ENCODE results near the gene LCP2.

LCP2 gene

DNA sequence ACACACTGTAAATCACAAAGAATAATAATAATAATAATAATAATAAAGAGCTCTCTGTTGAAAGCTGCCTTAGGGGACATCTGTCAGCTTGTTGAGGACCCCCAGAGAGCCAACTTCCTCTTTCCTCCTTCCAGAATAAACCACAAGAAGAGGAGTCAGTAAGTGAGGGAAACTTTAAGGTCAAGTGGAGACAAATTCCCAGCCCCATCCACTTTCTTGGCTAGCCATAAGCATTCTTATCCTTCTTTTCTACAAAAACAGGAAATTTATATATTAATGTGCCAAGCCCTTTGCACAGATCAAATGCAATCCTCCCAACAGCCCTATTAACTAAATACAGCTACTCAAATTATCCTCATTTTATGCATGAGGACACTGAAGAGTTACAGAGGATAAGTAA is 74.2 kb downstream of the LCP2 start:
- in situ Hi-C loops (cut with MboI; ENCODE audit: low sequenced_read_pairs), result loop anchor here (25.0 kb wide), 1 partner anchor 389 kb away; no protein-coding TSS in a partner anchor

DNA sequence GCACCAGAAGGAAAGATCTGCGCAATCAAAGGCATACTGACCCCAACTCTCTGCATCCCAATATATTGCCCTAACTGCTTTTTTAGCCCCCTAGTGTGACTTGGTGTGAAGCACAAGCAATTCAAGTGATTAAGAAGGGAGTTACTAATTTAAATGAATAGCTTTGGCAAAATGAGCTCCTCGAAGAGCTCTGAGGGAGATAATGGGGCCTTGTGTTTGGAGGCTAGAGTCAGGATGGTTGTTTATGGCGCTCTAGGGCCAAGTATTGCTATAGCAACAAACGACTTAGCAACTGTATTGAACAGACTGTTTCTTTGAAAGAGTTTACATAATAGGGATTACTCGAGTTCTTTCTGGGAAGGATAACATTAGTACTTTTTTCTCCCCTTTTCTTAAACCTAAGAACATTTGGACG is 76.2 kb downstream of the LCP2 start:
- in situ Hi-C loops (cut with MboI; ENCODE audit: low sequenced_read_pairs), result loop anchor here (25.0 kb wide), 1 partner anchor 391 kb away; no protein-coding TSS in a partner anchor

DNA sequence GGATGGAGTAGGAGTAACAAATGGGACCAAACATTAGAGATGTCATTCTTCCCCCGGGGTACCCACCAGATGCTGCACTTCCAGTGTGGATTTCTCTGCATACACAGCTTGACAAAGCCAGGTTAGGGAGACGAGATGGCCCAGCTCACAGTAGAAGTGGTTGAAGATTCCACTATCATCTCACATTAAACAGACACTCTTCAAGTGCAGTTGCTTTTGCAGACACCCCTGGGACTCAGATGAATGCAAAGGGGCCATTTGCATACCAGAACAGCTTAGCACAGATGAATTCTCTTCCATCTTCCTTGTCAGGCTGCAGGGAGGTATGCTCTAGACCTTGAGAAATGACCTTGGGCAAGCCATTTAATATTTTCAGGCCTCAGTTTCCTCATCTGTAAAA is 77.4 kb downstream of the LCP2 start:
- in situ Hi-C loops (cut with MboI; ENCODE audit: low sequenced_read_pairs), result loop anchor here (25.0 kb wide), 1 partner anchor 392 kb away; no protein-coding TSS in a partner anchor

DNA sequence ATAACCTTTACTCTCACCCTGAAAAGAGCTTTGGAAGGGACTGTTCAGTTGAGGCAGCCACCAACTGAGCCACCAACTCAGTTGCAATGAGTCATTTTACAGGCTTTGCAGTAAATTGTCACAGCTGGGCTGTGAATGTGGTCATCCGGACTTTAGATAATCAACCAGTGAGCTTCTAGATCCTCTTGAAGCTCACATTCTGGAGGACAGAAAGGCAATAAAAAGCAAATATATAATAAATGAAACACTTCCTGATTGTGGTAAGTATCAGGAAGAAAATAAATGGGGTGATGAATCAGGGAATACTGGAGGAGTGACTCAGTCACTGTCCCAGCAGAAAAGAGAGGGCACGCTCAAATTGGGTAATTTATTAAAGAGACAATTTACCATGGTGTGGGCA is 78.0 kb downstream of the LCP2 start:
- in situ Hi-C loops (cut with MboI; ENCODE audit: low sequenced_read_pairs), result loop anchor here (25.0 kb wide), 1 partner anchor 393 kb away; no protein-coding TSS in a partner anchor

DNA sequence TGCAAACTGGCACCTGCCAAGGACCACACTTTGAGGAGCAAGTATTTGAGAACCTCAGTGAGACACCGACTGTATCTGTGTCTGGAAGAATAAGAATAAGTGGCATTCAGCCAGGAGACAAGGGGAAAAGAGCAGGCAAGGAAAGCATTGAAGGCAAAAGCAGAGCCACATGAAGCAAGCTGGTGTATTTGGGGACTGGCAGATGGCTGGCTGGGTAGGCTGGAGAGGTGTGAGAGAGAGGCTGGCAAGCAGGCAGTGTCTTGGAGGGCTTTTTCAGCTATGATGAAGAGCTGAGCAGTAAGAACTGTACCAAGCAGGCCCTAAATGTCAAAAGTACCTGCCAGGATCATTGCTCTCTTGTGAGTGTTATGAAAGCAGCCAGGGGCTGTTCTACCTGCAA is 78.9 kb downstream of the LCP2 start:
- in situ Hi-C loops (cut with MboI; ENCODE audit: low sequenced_read_pairs), result loop anchor here (25.0 kb wide), 1 partner anchor 394 kb away; no protein-coding TSS in a partner anchor

DNA sequence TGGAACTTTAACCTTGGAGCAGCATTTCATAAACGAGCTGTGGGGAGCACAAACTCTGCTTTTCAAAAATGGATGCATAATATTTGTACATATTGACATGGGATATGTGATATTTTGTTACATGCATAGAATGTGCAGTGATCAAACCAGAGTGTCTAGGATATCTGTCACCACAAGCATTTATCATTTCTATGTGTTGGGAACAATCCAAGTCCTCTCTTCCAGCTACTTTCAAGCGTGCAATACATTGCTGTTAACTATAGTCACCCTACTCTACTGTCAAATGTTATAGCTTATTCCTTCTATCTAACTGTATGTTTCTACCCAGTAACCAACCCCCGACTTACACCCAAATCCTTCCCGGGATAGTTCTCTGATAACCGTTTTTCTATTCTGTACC is 79.7 kb downstream of the LCP2 start:
- in situ Hi-C loops (cut with MboI; ENCODE audit: low sequenced_read_pairs), result loop anchor here (25.0 kb wide), 1 partner anchor 394 kb away; no protein-coding TSS in a partner anchor

DNA sequence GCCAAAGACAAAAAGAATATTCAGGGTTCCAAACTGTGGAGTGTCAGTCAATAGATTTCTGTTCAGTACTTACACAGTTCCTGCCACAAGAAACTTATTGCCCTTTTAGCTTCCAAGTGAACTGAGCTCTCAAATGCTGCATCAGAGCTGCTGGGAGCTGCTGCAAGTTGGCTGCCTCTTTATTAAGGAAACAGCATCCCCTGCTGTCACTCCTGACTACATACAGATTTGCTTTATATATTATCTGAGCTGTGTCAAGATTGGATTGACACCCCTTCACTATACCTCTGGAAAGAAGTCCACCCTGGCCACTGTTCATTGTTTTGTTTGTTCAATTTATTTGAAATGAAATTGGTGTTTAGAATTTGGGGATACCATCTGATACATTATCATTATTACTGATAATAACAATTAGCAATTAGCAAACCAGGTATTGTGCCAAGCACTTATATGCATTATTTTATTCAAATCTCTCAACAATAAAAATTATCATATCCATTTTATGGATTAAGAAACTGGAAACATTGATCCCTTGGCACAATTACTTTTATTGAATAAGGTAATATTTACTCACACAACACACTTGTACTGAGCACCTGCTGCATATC is 81.2 kb downstream of the LCP2 start:
- in situ Hi-C loops (cut with MboI; ENCODE audit: low sequenced_read_pairs), result loop anchor here (25.0 kb wide), 1 partner anchor 396 kb away; no protein-coding TSS in a partner anchor

DNA sequence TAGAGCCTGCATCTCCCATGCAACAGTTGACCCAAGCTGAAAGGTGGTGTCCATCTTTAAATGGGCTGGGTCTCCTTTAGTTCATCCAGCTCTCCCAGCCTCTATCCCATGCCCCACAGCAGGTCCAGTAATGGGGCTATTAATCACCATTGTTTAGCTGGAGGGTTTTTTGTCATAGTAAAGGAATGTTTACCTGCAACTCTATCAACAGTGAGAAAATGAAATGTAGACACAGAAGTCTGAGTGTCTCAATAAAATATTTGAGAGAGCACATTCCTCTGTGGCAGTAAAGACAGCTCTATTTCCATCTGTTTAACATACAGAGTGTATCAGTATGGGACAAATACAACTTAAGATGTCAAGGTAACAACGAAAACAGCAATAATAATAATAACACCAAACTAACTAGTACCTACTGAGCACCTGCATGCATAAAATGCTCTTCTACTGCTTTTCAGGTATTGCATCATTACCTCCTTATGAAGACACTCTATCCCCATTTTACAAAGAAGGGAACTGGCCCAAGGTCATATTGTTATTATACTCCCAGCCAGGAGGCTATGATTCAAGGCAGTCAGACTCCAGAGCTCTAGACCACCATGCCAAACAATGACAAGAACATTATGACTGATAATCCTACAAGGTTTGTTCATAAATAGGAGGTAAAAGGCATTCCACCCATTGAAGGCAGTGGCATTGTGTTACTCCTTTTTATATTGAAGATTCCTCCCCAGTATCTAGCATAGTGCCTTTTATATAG is 85.8 kb downstream of the LCP2 start:
- in situ Hi-C loops (cut with MboI; ENCODE audit: low sequenced_read_pairs), result loop anchor here (25.0 kb wide), 1 partner anchor 401 kb away; no protein-coding TSS in a partner anchor

DNA sequence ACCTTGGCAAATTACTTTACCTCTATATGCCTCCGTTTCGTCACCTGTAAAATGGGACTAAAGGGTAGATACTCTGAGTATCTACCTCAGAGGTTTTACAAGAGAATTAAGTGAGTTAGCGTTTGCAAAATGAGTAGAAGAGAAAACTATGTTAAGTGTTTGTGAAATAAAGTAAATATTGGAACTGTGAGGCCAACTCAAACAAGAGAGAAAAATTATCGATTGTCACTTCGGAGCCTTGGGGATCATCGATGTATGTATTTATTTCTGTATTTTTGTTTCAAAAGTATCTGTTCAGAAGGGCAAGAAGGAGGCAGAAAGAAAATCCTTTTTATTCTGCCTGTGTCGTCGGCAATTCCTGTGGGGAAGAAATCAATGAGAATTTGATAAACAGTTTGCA is 90.6 kb downstream of the LCP2 start:
- in situ Hi-C loops (cut with MboI; ENCODE audit: low sequenced_read_pairs), result loop anchor here (25.0 kb wide), 1 partner anchor 405 kb away; no protein-coding TSS in a partner anchor

DNA sequence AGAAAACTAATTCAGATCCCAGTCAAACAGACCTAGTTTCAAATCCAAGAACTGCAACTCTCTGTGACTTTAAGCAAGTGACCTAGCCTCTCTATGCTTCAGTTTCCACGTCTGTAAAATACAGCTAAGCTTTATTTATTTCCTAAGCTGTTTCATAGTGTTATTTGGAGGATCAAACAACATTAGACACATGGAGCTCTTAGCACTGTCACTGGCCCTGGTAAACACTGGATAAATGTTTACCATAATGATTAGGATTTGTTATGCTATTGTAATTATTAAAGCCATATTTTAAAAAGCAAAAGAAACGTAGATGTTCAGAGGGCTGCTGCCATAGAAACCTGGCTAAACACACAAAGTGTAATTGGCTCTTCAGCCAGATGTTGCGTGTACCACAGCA is 91.4 kb downstream of the LCP2 start:
- in situ Hi-C loops (cut with MboI; ENCODE audit: low sequenced_read_pairs), result loop anchor here (25.0 kb wide), 1 partner anchor 406 kb away; no protein-coding TSS in a partner anchor

DNA sequence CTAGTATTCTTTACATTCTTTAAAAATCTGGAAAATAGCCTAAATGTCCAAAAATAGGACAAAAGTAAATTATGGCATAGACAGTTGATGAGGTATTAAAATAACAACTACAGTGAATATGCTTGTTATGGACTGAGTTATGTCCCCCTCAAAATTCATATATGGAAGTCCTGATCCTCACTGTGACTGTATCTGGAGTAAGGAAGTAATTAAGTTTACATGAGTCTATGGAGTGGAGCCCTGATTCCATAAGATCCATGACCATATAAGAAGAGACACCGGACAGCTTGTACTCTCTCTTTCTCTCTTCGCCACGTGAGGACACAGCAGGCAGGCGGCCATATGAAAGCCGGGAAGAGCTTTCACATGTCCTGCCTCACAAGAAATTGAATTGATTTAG is 93.4 kb downstream of the LCP2 start:
- in situ Hi-C loops (cut with MboI; ENCODE audit: low sequenced_read_pairs), result loop anchor here (25.0 kb wide), 1 partner anchor 408 kb away; no protein-coding TSS in a partner anchor

DNA sequence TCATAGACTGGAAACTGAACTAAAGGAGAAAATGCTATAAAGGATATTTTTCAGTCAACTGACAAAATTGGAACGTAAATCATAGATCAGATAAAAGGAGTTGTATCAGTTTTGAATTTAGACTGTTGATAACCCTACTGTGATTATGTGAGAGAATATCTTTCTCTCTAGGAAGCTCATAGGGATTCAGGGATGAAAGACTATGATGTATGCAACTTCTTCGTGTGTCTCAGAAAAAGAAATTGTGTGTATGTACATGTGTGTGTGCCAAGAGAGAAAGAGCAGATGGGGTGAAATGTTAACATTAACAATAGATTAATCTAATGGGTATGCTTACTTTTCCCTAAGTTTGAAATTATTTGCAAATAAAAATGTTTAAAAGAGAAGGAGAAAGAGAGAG is 95.5 kb downstream of the LCP2 start:
- in situ Hi-C loops (cut with MboI; ENCODE audit: low sequenced_read_pairs), result loop anchor here (25.0 kb wide), 1 partner anchor 410 kb away; no protein-coding TSS in a partner anchor

DNA sequence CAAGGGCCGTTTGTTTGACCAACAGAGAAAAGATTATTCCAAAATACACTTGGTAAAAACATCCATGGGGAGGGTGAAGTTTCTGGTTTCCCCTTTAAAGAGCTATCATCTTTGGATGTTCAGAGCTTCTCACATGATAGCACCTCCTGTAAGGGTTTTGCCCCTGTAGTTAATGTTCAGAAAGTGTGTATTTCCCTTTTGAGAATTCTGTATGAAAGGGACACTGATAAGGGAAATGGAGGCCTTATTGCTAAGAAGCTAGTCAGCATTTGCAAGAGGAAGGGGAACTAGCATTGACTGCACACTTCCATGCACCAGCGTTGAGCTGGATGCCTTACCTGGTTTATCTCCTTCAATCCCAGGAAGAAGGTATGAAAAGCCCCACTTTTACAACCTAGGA is 96.3 kb downstream of the LCP2 start:
- in situ Hi-C loops (cut with MboI; ENCODE audit: low sequenced_read_pairs), result loop anchor here (25.0 kb wide), 1 partner anchor 411 kb away; no protein-coding TSS in a partner anchor

DNA sequence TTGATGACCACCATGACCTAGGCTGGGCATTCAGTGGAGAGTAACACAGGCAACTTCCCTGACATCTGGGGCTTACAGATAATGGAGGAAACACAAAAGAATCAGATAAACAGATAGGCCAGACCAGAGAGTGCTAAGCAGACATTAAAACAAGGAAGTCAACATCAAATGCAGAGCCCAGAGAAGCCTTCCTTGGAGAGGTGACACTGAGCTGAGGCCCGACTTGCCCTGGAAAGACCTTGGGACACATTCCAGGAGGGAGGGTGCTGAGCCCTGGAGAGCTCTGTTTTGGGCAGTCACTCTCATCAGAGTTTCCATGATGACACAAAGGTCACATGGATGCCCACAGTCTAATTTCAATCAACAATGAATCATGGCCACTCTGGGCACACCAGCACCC is 96.7 kb downstream of the LCP2 start:
- in situ Hi-C loops (cut with MboI; ENCODE audit: low sequenced_read_pairs), result loop anchor here (25.0 kb wide), 1 partner anchor 411 kb away; no protein-coding TSS in a partner anchor

Measured in HL-60/S4 (cell line).